OCI-LY7 (cell line): ENCODE data around the gene EIF4EBP2. TPM values are rescaled to one million over a fixed set of nuclear protein-coding genes. Genes with fewer than 3 reads are reported as not detected.

ENCODE experiments used
- BruUV-seq: library from RNA; stranded (reverse); fragments of 400-500 nt; replicated peaks from 2 replicates; lab custom pipeline; 2021; lab: Mats Ljungman, UMichigan
- CTCF ChIA-PET: fragments of 300-600 bp; sonication (Branson Sonifier 250); formaldehyde crosslinking; loops from one replicate; lab custom pipeline; 2022; ENCODE audit warnings: antibody characterized with exemption; ENCODE audit not compliant: unreplicated experiment; lab: Charles Lee
- POLR2A ChIA-PET: fragments of 300-600 bp; sonication (Branson Sonifier 250); formaldehyde crosslinking; loops from one replicate; lab custom pipeline; 2022; ENCODE audit warnings: antibody characterized with exemption; lab: Charles Lee
- DNase-seq: peaks from one replicate; pipeline ENCODE4 v3.0.0-alpha.2; 2015; ENCODE audit warnings: low spot score
- H2AFZ ChIP-seq: fragments of 200-600 bp; sonication (generic), shearing (Covaris generic); 2 replicates; pipeline ENCODE4 v1.6.1; 2014; ENCODE audit warnings: mild to moderate bottlenecking, antibody characterized with exemption, low read length, moderate library complexity
- H3K27ac ChIP-seq: fragments of 200-600 bp; sonication (generic); 2 replicates; pipeline ENCODE4 v1.5.1; 2014; ENCODE audit warnings: mixed run types, low read depth, mild to moderate bottlenecking, moderate library complexity, low read length, inconsistent platforms; ENCODE audit not compliant: poor library complexity, severe bottlenecking
- H3K36me3 ChIP-seq: fragments of 200-600 bp; sonication (generic); 2 replicates; pipeline ENCODE4 v1.6.1; 2014; ENCODE audit warnings: mild to moderate bottlenecking, antibody characterized with exemption, low read length, moderate library complexity, mixed read lengths; ENCODE audit not compliant: insufficient read depth
- H3K4me1 ChIP-seq: fragments of 200-600 bp; sonication (generic); 2 replicates; pipeline ENCODE4 v1.5.1; 2014; ENCODE audit warnings: mild to moderate bottlenecking, low read length; ENCODE audit not compliant: insufficient read depth, poor library complexity, severe bottlenecking
- H3K4me2 ChIP-seq: fragments of 200-600 bp; sonication (generic); 2 replicates; pipeline ENCODE4 v1.6.1; 2014; ENCODE audit warnings: mild to moderate bottlenecking, low read length
- H3K4me3 ChIP-seq: fragments of 200-600 bp; sonication (generic); 2 replicates; pipeline ENCODE4 v1.5.1; 2014; ENCODE audit warnings: mild to moderate bottlenecking, low read depth, low read length; ENCODE audit not compliant: poor library complexity, severe bottlenecking
- H3K79me2 ChIP-seq: fragments of 200-600 bp; sonication (generic); 2 replicates; pipeline ENCODE4 v1.6.1; 2016; ENCODE audit warnings: low read depth, mild to moderate bottlenecking, low read length, moderate library complexity, mixed read lengths; ENCODE audit not compliant: insufficient read depth
- H3K9me2 ChIP-seq: fragments of 200-600 bp; sonication (generic); 2 replicates; pipeline ENCODE4 v1.6.1; 2016; ENCODE audit warnings: mild to moderate bottlenecking, low read length, mixed read lengths; ENCODE audit not compliant: insufficient read depth
- H3K9me3 ChIP-seq: fragments of 200-600 bp; sonication (generic); 2 replicates; pipeline ENCODE4 v1.6.1; 2014; ENCODE audit warnings: mild to moderate bottlenecking, mixed run types, low read length, mixed read lengths
- H4K20me1 ChIP-seq: fragments of 200-600 bp; sonication (generic); 2 replicates; pipeline ENCODE4 v1.6.1; 2014; ENCODE audit warnings: mild to moderate bottlenecking, antibody characterized with exemption, low read length, moderate library complexity, mixed read lengths; ENCODE audit not compliant: insufficient read depth
- CTCF ChIP-seq: fragments of 200-600 bp; sonication (generic); conservative IDR thresholded peaks from 2 replicates; pipeline ENCODE4 v1.5.1; 2014; ENCODE audit warnings: mild to moderate bottlenecking, antibody characterized with exemption, low read length, moderate library complexity, mixed read lengths
- EZH2phosphoT487 ChIP-seq: fragments of 200-600 bp; sonication (generic); IDR thresholded peaks from 2 replicates; pipeline ENCODE4 v1.6.1; 2018; ENCODE audit warnings: low read depth, borderline replicate concordance, mild to moderate bottlenecking, mixed run types, antibody characterized with exemption, low read length, moderate library complexity, mixed read lengths
- intact Hi-C: fragments of 100-400 bp; cut with micrococcal nuclease; formaldehyde crosslinking; loops from one replicate; pipeline ENCODE4 v1.10.0; 2022; ENCODE audit not compliant: unreplicated experiment
- total RNA-seq, 2 experiments: library from RNA; depleted of rRNA in 1 of 2; stranded (reverse); fragments of >200 nt in 1 of 2; shearing (Covaris generic) in 1 of 2; gene quantifications; 2 replicates each; pipeline ENCODE4 v1.2.3, GENCODE V29; 2014 to 2022

Gene EIF4EBP2
- total RNA-seq, 2 experiments from 2014 or later, result 24.5 to 59.8 TPM

GRCh38 chr10:70369498-70370018 lies 34.4 kb upstream of the EIF4EBP2 start:
- no peak overlapping the region for H2AFZ ChIP-seq
- no peaks in the 10 kb centered on the region for H3K79me2 ChIP-seq
- no peak overlapping the region for H3K4me2 ChIP-seq
- intact Hi-C loops, result loop anchor here (10.0 kb wide), 1 partner anchor 225 kb away; the partner anchor contains the start of gene TYSND1
- ChIA-PET CTCF (no interaction called here), POLR2A (interaction anchor here (0.6 kb wide), 1 partner anchor 240 kb away, joined by 3 read pairs; no protein-coding TSS in a partner anchor)
- no peaks in the 10 kb centered on the region for H4K20me1 ChIP-seq
- H3K9me3 ChIP-seq, result no peaks in the 10 kb centered on the region
- no peaks in the 10 kb centered on the region for H3K9me2 ChIP-seq
- no peak for DNase-seq
- TF ChIP-seq EZH2phosphoT487 (no peak), CTCF (no peak)
- BruUV-seq, result no TSS peak
- H3K4me3 ChIP-seq, result no peak overlapping the region
- peaks cover 8% of the 10 kb centered on the region; the same call in 1 of the 2 replicates for H3K36me3 ChIP-seq
- H3K27ac ChIP-seq, result no peak overlapping the region
- peaks cover 2% of the 10 kb centered on the region for H3K4me1 ChIP-seq

GRCh38 chr10:70370766-70371165 lies 33.2 kb upstream of the EIF4EBP2 start:
- ChIA-PET CTCF (no interaction called here), POLR2A (no interaction called here)
- intact Hi-C loops, result no loop called here
- no peak for TF ChIP-seq CTCF
- TF ChIP-seq EZH2phosphoT487, result no peak
- peaks cover 8% of the 10 kb centered on the region; the same call in 1 of the 2 replicates for H3K36me3 ChIP-seq
- no peaks in the 10 kb centered on the region for H3K9me3 ChIP-seq
- H3K4me3 ChIP-seq, result no peak overlapping the region
- no TSS peak for BruUV-seq
- no peak for DNase-seq
- H3K79me2 ChIP-seq, result no peaks in the 10 kb centered on the region
- no peaks in the 10 kb centered on the region for H4K20me1 ChIP-seq
- H3K27ac ChIP-seq, result no peak overlapping the region
- H3K4me1 ChIP-seq, result no peaks in the 10 kb centered on the region
- H3K9me2 ChIP-seq, result no peaks in the 10 kb centered on the region
- no peak overlapping the region for H2AFZ ChIP-seq
- H3K4me2 ChIP-seq, result no peak overlapping the region

- H3K4me3 ChIP-seq, result no peak overlapping the region
- H3K79me2 ChIP-seq, result no peaks in the 10 kb centered on the region
- CTCF ChIA-PET, result no interaction called here
These were observed 32.1 kb upstream of the EIF4EBP2 start for GRCh38 chr10:70371846-70372245.

More at GRCh38 chr10:70371846-70372245, 32.1 kb upstream of the EIF4EBP2 start:
- POLR2A ChIA-PET, result no interaction called here
- Histone ChIP-seq H2AFZ (no peak overlapping the region), H3K4me1 (no peaks in the 10 kb centered on the region), H3K36me3 (peaks cover 8% of the 10 kb centered on the region; the same call in 1 of the 2 replicates), H3K9me2 (no peaks in the 10 kb centered on the region), H3K4me2 (no peak overlapping the region), H4K20me1 (no peaks in the 10 kb centered on the region), H3K27ac (no peak overlapping the region), H3K9me3 (no peaks in the 10 kb centered on the region)
- TF ChIP-seq EZH2phosphoT487 (no peak), CTCF (no peak)
- no peak for DNase-seq
- no TSS peak for BruUV-seq
- intact Hi-C loops, result no loop called here
